Measurements from ENCODE around the gene PPP2R5C.
A peak's percentile ranks its signal among the peaks of the same experiment; 100 is the strongest.

The PPP2R5C gene

DNA sequence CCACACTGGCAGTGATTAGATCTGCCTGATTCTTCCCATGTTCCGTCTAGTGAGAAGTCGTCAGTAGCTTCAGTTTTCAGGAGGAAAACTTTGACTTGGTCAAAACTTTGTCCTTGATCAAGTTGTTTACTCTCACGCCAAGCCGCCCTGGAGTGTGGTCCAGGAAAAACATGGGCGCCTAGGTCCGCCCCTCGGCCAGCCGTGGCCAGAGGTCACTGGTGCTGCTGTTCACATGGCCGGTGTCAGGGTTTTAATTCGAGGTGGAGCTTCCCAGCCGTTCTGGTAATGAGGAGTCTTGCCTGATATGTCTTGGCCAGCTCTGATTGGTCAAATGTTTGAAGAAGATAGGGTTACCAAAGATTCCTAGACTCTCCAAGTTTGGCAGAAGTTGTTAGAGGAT, 71.5 kb downstream of the PPP2R5C start:
- Histone ChIP-seq H3K9me3 (ENCODE audit: control insufficient read depth, insufficient read depth, low read length) (no peaks in the 10 kb centered on the region), H3K36me3 (ENCODE audit: control insufficient read depth, low read length) (peaks cover 72% of the 10 kb centered on the region), H3K4me1 (ENCODE audit: control insufficient read depth, low read length) (peaks cover 72% of the 10 kb centered on the region), H3K4me2 (ENCODE audit: low read length) (no peak overlapping the region), H4K20me1 (ENCODE audit: control insufficient read depth, insufficient read depth, low read depth, low read length) (peaks cover 13% of the 10 kb centered on the region; the same call in 1 of the 2 replicates), H3K79me2 (ENCODE audit: control insufficient read depth, low read length) (peaks cover 100% of the 10 kb centered on the region), H3K27me3 (ENCODE audit: control insufficient read depth, low read length) (no peaks in the 10 kb centered on the region), H3K9me2 (replicated peaks; ENCODE audit: control insufficient read depth, low read length) (no peaks in the 10 kb centered on the region), H3K4me3 (ENCODE audit: low read length) (no peak overlapping the region), H3K27ac (ENCODE audit: low read depth, low read length) (no peak overlapping the region), H3F3A (ENCODE audit: control insufficient read depth, insufficient read depth) (peaks cover 13% of the 10 kb centered on the region)
- TF ChIP-seq, protein P1, sequence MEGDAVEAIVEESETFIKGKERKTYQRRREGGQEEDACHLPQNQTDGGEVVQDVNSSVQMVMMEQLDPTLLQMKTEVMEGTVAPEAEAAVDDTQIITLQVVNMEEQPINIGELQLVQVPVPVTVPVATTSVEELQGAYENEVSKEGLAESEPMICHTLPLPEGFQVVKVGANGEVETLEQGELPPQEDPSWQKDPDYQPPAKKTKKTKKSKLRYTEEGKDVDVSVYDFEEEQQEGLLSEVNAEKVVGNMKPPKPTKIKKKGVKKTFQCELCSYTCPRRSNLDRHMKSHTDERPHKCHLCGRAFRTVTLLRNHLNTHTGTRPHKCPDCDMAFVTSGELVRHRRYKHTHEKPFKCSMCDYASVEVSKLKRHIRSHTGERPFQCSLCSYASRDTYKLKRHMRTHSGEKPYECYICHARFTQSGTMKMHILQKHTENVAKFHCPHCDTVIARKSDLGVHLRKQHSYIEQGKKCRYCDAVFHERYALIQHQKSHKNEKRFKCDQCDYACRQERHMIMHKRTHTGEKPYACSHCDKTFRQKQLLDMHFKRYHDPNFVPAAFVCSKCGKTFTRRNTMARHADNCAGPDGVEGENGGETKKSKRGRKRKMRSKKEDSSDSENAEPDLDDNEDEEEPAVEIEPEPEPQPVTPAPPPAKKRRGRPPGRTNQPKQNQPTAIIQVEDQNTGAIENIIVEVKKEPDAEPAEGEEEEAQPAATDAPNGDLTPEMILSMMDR (IDR thresholded peaks at IDR 0.05; ENCODE audit: low read depth, low read length, poor library complexity, severe bottlenecking) = no peak
- no peak for TF ChIP-seq EZH2phosphoT487 (IDR thresholded peaks at IDR 0.05; ENCODE audit: borderline replicate concordance, low read length)

- Histone ChIP-seq H3F3A (ENCODE audit: control insufficient read depth, insufficient read depth) (peaks cover 16% of the 10 kb centered on the region), H3K27me3 (ENCODE audit: control insufficient read depth, low read length) (no peaks in the 10 kb centered on the region), H3K36me3 (ENCODE audit: control insufficient read depth, low read length) (peaks cover 64% of the 10 kb centered on the region), H3K9me3 (ENCODE audit: control insufficient read depth, insufficient read depth, low read length) (no peaks in the 10 kb centered on the region), H3K4me3 (ENCODE audit: low read length) (no peak overlapping the region), H3K79me2 (ENCODE audit: control insufficient read depth, low read length) (peaks cover 98% of the 10 kb centered on the region), H3K9me2 (replicated peaks; ENCODE audit: control insufficient read depth, low read length) (no peaks in the 10 kb centered on the region), H4K20me1 (ENCODE audit: control insufficient read depth, insufficient read depth, low read depth, low read length) (peaks cover 10% of the 10 kb centered on the region; the same call in 1 of the 2 replicates), H3K4me2 (ENCODE audit: low read length) (peak overlapping the region; percentile 20; the same call in 1 of the 2 replicates), H3K27ac (ENCODE audit: low read depth, low read length) (peak overlapping the region; percentile 6; the same call in 1 of the 2 replicates), H3K4me1 (ENCODE audit: control insufficient read depth, low read length) (peaks cover 82% of the 10 kb centered on the region)
- TF ChIP-seq, protein P1 (IDR thresholded peaks at IDR 0.05; ENCODE audit: low read depth, low read length, poor library complexity, severe bottlenecking) = no peak
These were observed 72.9 kb downstream of the PPP2R5C start for GRCh38 chr14:101834397-101834796.

DNA sequence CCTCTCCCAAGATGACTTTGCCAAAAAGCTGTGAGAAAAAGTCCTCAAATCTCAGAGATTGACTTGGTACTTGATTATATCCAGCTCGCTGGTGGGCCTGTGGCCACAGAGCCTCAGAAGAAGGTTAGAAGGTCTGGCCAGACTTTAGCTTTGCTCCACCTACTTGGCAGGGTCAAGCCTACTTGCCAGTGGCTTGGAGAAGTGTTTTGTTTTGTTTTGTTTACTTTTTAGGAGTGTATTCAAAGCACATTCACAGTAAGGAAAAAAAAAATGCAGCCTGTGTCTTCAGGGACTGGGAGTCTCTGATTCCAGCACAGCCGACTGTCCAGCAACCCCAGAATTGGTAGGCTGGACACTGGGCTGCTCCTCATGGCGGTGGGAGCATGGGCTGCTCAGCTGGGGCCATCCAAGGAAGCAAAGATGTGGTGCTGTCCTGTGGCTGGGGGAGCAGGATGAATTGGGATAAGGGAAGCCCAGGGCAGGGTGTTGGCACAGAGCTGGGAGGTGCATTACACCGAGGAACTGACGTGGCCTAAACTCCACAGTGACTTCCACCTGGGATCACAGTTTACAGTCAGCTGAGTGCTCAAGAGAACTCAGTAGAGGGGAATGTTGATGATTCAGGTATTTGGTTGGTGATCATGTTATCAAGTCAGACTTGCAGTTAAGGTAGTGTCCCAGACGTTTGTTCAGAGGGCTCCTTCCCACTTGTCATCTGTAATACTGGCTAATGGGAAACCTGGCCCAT, 73.5 kb downstream of the PPP2R5C start:
- Histone ChIP-seq H3K36me3 (ENCODE audit: control insufficient read depth, low read length) (peaks cover 62% of the 10 kb centered on the region), H3K9me3 (ENCODE audit: control insufficient read depth, insufficient read depth, low read length) (no peaks in the 10 kb centered on the region), H3K4me1 (ENCODE audit: control insufficient read depth, low read length) (peaks cover 88% of the 10 kb centered on the region), H3K9me2 (replicated peaks; ENCODE audit: control insufficient read depth, low read length) (no peaks in the 10 kb centered on the region), H3K4me3 (ENCODE audit: low read length) (0 out of 2 replicates have a peak overlapping the region, but pooled peaks have one; percentile 7), H3K27me3 (ENCODE audit: control insufficient read depth, low read length) (no peaks in the 10 kb centered on the region), H3F3A (ENCODE audit: control insufficient read depth, insufficient read depth) (peaks cover 22% of the 10 kb centered on the region), H3K4me2 (ENCODE audit: low read length) (peak overlapping the region; percentile 85), H4K20me1 (ENCODE audit: control insufficient read depth, insufficient read depth, low read depth, low read length) (peaks cover 11% of the 10 kb centered on the region; the same call in 1 of the 2 replicates), H3K27ac (ENCODE audit: low read depth, low read length) (peak overlapping the region; percentile 6; the same call in 1 of the 2 replicates), H3K79me2 (ENCODE audit: control insufficient read depth, low read length) (peaks cover 98% of the 10 kb centered on the region)
- TF ChIP-seq, protein P1 (IDR thresholded peaks at IDR 0.05; ENCODE audit: low read depth, low read length, poor library complexity, severe bottlenecking) = no peak
- TF ChIP-seq EZH2phosphoT487 (IDR thresholded peaks at IDR 0.05; ENCODE audit: borderline replicate concordance, low read length) = no peak

Measured in DOHH2 (cell line).